Astrocyte (in vitro differentiated cells and primary cell): ENCODE measurements around the gene BUD13. TPM values are rescaled to one million over a fixed set of nuclear protein-coding genes. Genes with fewer than 3 reads are reported as not detected.

Experiments used
- DNase-seq: peaks from one replicate; pipeline ENCODE4 v3.0.0-alpha.2; 2010; ENCODE audit warnings: low read depth
- FAIRE-seq: peaks from 2 replicates; lab custom pipeline; 2011; peaks lifted over from hg19 to GRCh38; lab: Jason Lieb, UNC
- H2AFZ ChIP-seq: 2 replicates; pipeline ENCODE4 v1.6.0; 2012; ENCODE audit warnings: low read depth, low read length, inconsistent platforms
- H3K27ac ChIP-seq: 2 replicates; pipeline ENCODE4 v1.5.1; 2011; ENCODE audit warnings: low read depth, low read length, inconsistent platforms
- H3K27me3 ChIP-seq: 2 replicates; pipeline ENCODE4 v1.6.0; 2011; ENCODE audit warnings: low read length, inconsistent platforms; ENCODE audit not compliant: insufficient read depth
- H3K36me3 ChIP-seq: 2 replicates; pipeline ENCODE4 v1.5.1; 2011; ENCODE audit warnings: low read length, inconsistent platforms; ENCODE audit not compliant: insufficient read depth
- H3K4me1 ChIP-seq: 2 replicates; pipeline ENCODE4 v1.5.1; 2011; ENCODE audit warnings: low read length, inconsistent platforms; ENCODE audit not compliant: insufficient read depth
- H3K4me2 ChIP-seq: 2 replicates; pipeline ENCODE4 v1.6.0; 2012; ENCODE audit warnings: low read length, inconsistent platforms
- H3K4me3 ChIP-seq: 2 replicates; pipeline ENCODE4 v1.5.1; 2011; ENCODE audit warnings: low read depth, mild to moderate bottlenecking, low read length, inconsistent platforms; ENCODE audit not compliant: insufficient read depth
- H3K79me2 ChIP-seq: 2 replicates; pipeline ENCODE4 v1.6.0; 2012; ENCODE audit warnings: mild to moderate bottlenecking, low read length, inconsistent platforms; ENCODE audit not compliant: insufficient read depth
- H3K9ac ChIP-seq: 2 replicates; pipeline ENCODE4 v1.6.0; 2012; ENCODE audit warnings: mild to moderate bottlenecking, low read length, inconsistent platforms
- H3K9me3 ChIP-seq: 2 replicates; pipeline ENCODE4 v1.5.1; 2012; ENCODE audit warnings: low read depth, mild to moderate bottlenecking, low read length, inconsistent platforms; ENCODE audit not compliant: insufficient read depth
- H4K20me1 ChIP-seq: 2 replicates; pipeline ENCODE4 v1.6.0; 2012; ENCODE audit warnings: low read length, inconsistent platforms; ENCODE audit not compliant: insufficient read depth
- H3K27ac Mint-ChIP-seq: one replicate; pipeline ENCODE4 v1.8.0; 2021; ENCODE audit warnings: mild to moderate bottlenecking, mixed read lengths; ENCODE audit not compliant: unreplicated experiment
- H3K27me3 Mint-ChIP-seq: one replicate; pipeline ENCODE4 v1.8.0; 2021; ENCODE audit warnings: low read depth, mixed read lengths; ENCODE audit not compliant: unreplicated experiment
- H3K36me3 Mint-ChIP-seq: one replicate; pipeline ENCODE4 v1.8.0; 2021; ENCODE audit warnings: low read depth, mixed read lengths; ENCODE audit not compliant: unreplicated experiment
- H3K4me1 Mint-ChIP-seq: one replicate; pipeline ENCODE4 v1.8.0; 2021; ENCODE audit warnings: low read depth, mixed read lengths; ENCODE audit not compliant: unreplicated experiment
- H3K4me3 Mint-ChIP-seq: one replicate; pipeline ENCODE4 v1.8.0; 2021; ENCODE audit warnings: mild to moderate bottlenecking, moderate library complexity, mixed read lengths; ENCODE audit not compliant: unreplicated experiment
- H3K9me3 Mint-ChIP-seq: one replicate; pipeline ENCODE4 v1.8.0; 2021; ENCODE audit warnings: mild to moderate bottlenecking, mixed read lengths; ENCODE audit not compliant: unreplicated experiment
- CTCF ChIP-seq: IDR thresholded peaks from 2 replicates; pipeline ENCODE4 v1.5.1; 2011; ENCODE audit warnings: low read depth, mild to moderate bottlenecking, inconsistent platforms, low read length, moderate library complexity; ENCODE audit not compliant: insufficient read depth
- EZH2 ChIP-seq: IDR thresholded peaks from 2 replicates; pipeline ENCODE4 v1.6.1; 2012; ENCODE audit warnings: mild to moderate bottlenecking, low read length, inconsistent platforms; ENCODE audit not compliant: insufficient read depth
- total RNA-seq: library from RNA; stranded (reverse); gene quantifications from 2 replicates; pipeline ENCODE4 v1.2.1, GENCODE V29; 2021

The BUD13 gene
- total RNA-seq, 1 donor from 2014 or later = 9.3 TPM

GRCh38 chr11:116787786-116788486 lies 15.1 kb upstream of the BUD13 start, which contains the start of gene ZPR1:
ZPR1 (minus strand) TSS chr11:116788023; CDS start chr11:116787990, 33 bp downstream.
- DNase-seq (peak; percentile 65), FAIRE-seq (no peak)
- Mint-ChIP-seq H3K4me1 (peaks cover 18% of the 10 kb centered on the region), H3K36me3 (peaks cover 15% of the 10 kb centered on the region), H3K4me3 (peak within 1 kb of the TSS; percentile 89), H3K9me3 (no peaks in the 10 kb centered on the region), H3K27me3 (peaks cover 13% of the 10 kb centered on the region), H3K27ac (peak within 1 kb of the TSS; percentile 97)
- peaks cover 31% of the 10 kb centered on the region for H3K4me1 ChIP-seq
- peaks cover 17% of the 10 kb centered on the region for H4K20me1 ChIP-seq
- H3K4me2 ChIP-seq = peak within 1 kb of the TSS; percentile 97
- peak within 1 kb of the TSS; percentile 94 for H3K9ac ChIP-seq
- H3K79me2 ChIP-seq = peaks cover 24% of the 10 kb centered on the region
- peaks cover 39% of the 10 kb centered on the region for H3K36me3 ChIP-seq
- peak within 1 kb of the TSS; percentile 91 for H3K4me3 ChIP-seq
- H3K27me3 ChIP-seq = no peaks in the 10 kb centered on the region
- peak within 1 kb of the TSS; percentile 91 for H3K27ac ChIP-seq
- TF ChIP-seq CTCF (no peak), EZH2 (no peak)
- H2AFZ ChIP-seq = peak within 1 kb of the TSS; percentile 98
- H3K9me3 ChIP-seq = no peaks in the 10 kb centered on the region

DNA sequence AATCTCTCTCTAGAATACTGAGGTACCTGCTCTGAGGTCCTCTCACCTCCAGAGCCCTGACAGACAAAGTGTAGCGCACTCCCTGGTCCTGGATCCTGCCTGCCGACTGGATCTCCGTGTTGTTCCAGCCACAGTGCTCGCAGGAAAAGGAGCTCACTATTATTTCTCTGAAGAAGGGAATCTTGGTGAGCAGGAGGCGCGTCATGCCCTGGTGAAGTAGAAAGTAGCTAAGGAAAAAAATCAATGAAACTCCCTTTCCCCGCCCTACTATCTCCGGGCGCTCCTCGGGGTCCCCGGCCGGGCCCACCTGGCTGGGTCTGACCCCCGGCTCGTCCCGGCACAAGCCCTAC lies 14.6 kb upstream of the BUD13 start:
- Mint-ChIP-seq H3K9me3 (no peaks in the 10 kb centered on the region), H3K36me3 (peaks cover 18% of the 10 kb centered on the region), H3K27me3 (peaks cover 13% of the 10 kb centered on the region), H3K27ac (peak overlapping the region; percentile 84), H3K4me3 (peak overlapping the region; percentile 89), H3K4me1 (peaks cover 20% of the 10 kb centered on the region)
- no peaks in the 10 kb centered on the region for H3K9me3 ChIP-seq
- DNase-seq = no peak
- H2AFZ ChIP-seq = peak overlapping the region; percentile 98
- peaks cover 22% of the 10 kb centered on the region for H4K20me1 ChIP-seq
- peaks cover 44% of the 10 kb centered on the region for H3K36me3 ChIP-seq
- peak overlapping the region; percentile 97 for H3K4me2 ChIP-seq
- H3K4me1 ChIP-seq = peaks cover 29% of the 10 kb centered on the region
- TF ChIP-seq EZH2 (no peak), CTCF (no peak)
- FAIRE-seq = no peak
- no peaks in the 10 kb centered on the region for H3K27me3 ChIP-seq
- H3K27ac ChIP-seq = peak overlapping the region; percentile 91
- H3K4me3 ChIP-seq = peak overlapping the region; percentile 91
- peak overlapping the region; percentile 94 for H3K9ac ChIP-seq
- H3K79me2 ChIP-seq = peaks cover 24% of the 10 kb centered on the region

DNA sequence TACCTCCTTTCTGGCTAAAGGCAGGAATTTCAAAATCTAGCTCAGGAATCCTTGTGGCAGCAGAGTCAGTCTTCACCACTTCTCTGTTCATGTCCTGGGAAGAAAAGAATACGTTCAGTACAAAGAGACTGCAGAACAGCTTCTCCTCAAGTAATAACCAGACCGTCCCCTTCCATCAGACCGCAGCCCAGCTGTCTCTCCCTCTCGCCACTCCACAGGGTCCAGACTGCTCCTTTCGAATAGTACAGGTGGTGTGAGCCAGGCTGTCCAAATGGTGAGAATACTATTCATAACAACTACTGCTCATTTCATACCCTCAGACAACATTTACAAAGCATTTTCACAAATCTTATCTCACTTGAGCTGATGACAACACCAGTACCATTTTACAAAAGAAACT lies 14.2 kb upstream of the BUD13 start:
- FAIRE-seq (no peak), DNase-seq (no peak)
- Mint-ChIP-seq H3K4me1 (peaks cover 20% of the 10 kb centered on the region), H3K27me3 (peaks cover 13% of the 10 kb centered on the region), H3K4me3 (peak overlapping the region; percentile 89), H3K36me3 (peaks cover 21% of the 10 kb centered on the region), H3K9me3 (no peaks in the 10 kb centered on the region), H3K27ac (peak overlapping the region; percentile 84)
- Histone ChIP-seq H4K20me1 (peaks cover 27% of the 10 kb centered on the region), H2AFZ (no peak overlapping the region), H3K4me3 (peak overlapping the region; percentile 91), H3K9me3 (no peaks in the 10 kb centered on the region), H3K4me1 (peaks cover 29% of the 10 kb centered on the region), H3K79me2 (peaks cover 28% of the 10 kb centered on the region), H3K36me3 (peaks cover 48% of the 10 kb centered on the region), H3K9ac (peak overlapping the region; percentile 94), H3K27me3 (no peaks in the 10 kb centered on the region), H3K4me2 (peak overlapping the region; percentile 97), H3K27ac (no peak overlapping the region)
- TF ChIP-seq CTCF (no peak), EZH2 (no peak)
